GM18867 (cell line): Measurements from ENCODE around the gene CELA2A.
A peak's percentile ranks its signal among the peaks of the same experiment; 100 is the strongest.

ENCODE experiments used
- ATAC-seq: cut with Tn5 transposase; IDR thresholded peaks from one replicate; pipeline ENCODE4 v1.9.1; 2021; ENCODE audit warnings: mild to moderate bottlenecking, moderate library complexity; ENCODE audit not compliant: unreplicated experiment

CELA2A gene

DNA sequence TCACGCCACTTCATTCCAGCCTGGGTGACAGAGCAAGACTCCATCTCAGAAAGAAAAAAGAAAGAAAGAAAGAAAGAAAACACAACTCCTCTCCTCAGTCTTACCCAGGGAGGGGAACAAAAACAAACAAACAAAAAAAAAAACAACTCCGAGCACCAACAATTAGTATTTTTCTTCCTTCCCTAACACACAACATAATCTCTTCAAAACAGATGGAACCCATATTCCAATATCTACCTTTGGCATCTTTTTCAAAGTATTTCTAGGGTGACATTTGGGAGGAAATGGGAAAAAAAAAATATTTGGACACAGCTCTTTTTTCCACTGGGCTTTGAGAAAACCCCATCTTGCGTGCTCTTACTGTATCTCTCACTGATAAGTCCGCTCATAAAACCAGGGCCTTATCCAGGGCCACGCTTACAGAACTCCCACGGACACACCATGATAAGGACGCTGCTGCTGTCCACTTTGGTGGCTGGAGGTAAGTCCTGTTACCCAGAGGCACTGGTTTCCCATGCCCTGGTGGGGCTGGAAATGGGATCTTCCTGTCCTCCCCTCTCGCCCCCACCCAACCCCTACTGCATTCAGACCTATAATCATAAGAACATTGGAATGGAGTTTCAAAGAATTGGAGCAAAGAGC, at the start of gene CELA2A:
TSS of gene CELA2A (plus strand) at position 420 of the 642 bp plus-strand sequence. CDS start at position 442, 22 bp downstream.
- no peak for ATAC-seq

DNA sequence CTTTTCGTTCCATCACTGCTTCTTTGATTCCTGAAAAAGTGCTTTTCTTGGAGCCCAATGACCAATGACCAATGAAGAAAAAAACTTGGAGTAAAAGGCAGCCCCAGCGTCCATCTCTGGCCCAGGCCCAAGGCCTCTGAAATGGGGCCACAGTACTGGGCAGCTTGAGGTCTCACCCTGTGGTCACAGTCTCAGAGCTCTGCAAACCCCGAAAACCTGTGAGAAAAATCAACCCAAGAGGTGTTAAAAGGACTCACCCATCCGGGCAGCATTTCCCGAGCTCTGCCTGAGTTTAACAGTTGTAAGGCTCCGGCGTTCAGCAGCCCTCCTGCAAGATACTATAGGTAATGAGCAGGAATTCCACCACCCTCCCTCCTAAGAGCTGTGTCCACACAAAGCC, 49.0 kb upstream of the CELA2A start:
- no peak for ATAC-seq

DNA sequence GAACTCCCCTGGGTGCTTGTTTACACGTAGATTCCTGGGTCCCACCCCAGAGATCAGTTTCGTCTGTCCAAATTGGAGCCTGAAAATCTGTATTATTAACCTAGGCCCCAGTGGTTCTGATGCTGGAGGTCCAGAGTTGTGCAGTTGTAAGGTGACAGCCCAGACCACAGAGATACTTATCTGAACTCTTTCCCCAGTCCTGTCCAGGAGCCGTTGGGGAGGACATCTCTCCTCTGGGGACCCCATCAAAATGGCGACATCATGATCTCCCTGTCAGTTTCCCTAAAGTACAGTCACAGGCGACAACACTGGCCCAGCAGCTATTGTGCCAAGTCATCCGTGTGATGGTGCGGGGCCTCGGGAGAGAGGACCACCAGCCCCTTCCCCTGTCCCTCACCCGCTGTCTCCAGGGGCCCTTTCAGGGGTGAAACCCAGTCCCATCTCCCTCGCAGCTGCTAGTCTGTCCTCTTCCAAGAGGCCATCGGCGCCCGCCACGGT, 47.6 kb upstream of the CELA2A start:
- no peak for ATAC-seq

DNA sequence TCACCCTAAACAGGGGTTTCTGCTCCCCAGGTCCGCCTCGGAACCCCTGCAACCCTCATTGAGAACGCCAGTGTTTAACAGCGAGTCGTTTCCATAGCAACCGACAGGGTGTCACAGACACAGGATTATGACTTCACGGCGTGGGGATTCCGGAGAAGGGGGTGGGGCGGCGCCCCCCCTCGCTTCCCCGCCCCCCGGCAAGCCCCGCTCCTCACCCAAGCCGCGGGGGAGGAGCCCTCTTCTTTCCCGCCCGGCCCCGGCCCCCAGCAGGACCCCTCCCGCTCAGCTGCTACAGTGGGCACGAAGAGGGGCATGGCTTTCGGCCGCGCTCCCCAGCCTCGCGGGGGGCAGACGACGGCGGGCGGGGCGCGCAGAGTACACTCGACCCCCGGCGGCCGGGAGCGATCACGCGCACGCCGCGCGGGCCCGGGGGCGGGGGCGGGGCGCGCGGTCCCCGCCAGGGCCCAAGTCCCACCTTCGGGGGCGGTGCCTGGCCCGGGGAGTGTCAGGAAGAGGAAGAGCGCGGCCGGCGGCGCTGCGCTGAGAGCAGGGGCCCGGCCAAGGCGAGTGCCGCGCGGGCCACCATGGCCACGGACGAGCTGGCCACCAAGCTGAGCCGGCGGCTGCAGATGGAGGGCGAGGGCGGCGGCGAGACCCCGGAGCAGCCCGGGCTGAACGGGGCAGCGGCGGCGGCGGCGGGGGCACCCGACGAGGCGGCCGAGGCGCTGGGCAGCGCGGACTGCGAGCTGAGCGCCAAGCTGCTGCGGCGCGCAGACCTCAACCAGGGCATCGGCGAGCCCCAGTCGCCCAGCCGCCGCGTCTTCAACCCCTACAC, 46.9 kb upstream of the CELA2A start, which contains the start of gene EFHD2:
TSS of gene EFHD2 (plus strand) at position 501 of the 835 bp plus-strand sequence. CDS start at position 585, 84 bp downstream.
- ATAC-seq, result peak; percentile 79

DNA sequence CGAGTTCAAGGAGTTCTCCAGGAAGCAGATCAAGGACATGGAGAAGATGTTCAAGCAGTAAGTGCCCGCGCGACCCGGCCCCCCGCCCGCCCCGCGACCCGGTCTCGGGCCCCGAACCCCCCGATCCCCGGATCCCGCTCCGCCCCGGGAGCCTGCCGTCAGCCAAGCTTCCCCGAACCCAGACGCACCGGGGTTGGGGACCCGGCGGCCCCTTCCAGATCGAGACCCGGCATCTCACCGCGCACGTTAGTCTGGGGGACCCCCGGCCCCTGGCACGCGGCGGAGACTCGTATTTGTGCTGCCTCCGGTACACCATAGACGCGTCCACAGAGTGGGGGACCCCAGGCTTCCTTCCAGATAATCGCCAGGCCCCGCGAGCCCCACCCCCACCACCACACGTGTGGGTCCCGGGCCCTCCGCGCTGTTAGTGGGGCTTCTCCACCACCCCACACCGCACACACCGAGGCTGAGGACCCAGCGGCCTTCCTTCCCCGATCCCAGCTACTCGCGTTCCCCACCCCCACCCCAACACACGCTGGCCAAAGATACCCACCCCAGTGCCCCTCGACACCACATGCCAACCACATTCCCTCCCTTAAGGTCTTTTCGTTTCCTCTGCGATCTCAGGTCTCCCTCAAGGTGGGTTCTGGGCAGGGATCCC, 46.2 kb upstream of the CELA2A start:
- peak; percentile 3 for ATAC-seq

DNA sequence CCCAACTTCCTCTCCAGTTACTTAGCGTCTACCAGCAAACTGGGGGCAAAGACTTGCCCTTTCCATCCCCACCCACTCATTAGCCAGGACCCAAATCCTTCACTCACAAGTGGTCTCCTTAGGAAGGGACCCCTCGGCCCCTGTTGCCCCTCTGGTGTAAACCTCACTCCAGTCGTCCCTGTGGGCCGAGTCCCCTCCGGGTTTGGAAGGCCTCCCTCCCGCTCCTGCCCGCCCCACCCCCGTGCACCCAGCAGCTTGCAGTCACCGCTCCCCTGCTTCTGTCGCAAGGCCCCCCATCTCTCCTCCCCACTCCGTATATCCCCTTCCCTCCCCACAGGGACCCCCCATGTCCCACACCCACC, 45.7 kb upstream of the CELA2A start:
- no peak for ATAC-seq

DNA sequence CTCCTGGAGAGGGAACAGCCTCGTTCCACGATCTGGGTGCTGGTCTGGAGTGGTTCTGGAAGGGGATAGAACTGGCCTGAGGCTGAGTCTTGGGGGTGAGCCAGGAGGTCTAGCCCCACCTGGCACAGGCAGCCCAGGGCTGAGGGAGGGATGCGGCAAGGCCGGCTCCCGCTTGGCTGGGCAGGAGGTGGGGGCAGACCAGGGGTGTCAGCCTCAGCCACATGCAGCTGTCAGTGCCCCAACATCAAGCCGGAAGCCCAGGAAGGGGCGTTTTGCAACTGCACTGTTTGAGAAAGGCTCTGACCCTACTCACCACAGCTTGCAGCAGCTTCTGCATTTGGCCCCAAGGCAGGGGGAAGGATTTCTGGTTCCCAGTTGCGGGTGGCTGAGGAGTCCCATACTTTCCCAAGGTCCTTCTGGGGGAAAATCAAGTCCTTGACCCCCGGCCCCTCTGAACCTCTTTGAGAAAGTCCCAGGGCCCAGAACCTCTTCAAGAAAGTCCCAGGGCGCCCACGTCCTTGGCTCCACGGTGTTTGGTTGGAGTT, 44.9 kb upstream of the CELA2A start:
- peak; percentile 46 for ATAC-seq

DNA sequence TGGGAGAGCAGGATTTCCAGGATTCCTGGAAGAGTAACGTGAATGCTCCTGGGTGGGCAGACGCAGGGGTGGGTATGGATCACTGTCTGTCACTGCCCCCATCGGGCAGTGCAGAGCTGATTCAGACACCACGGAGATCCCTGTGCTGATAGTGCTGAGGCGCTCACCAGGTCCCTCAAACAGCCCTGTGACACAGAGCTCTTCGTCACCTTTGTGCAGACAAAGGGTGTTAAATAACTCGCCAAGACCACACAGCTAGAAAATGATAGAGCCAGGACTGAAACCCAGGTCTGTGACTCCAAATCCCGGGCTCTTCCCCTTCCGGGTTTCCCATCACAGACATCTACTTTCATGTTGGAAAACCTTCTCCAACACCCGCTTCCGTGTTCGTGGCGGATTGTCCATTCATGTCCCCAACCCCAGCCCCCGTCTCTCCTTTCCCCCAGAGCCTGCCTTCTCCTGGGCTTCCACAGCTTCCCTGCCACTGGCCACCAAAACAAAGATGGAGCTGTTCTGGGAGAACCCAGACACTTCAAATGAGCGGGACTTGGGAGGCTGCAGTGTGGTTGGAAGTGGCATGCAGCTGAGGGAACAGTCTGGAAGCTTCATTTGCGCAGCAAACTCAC, 44.2 kb upstream of the CELA2A start:
- no peak for ATAC-seq

DNA sequence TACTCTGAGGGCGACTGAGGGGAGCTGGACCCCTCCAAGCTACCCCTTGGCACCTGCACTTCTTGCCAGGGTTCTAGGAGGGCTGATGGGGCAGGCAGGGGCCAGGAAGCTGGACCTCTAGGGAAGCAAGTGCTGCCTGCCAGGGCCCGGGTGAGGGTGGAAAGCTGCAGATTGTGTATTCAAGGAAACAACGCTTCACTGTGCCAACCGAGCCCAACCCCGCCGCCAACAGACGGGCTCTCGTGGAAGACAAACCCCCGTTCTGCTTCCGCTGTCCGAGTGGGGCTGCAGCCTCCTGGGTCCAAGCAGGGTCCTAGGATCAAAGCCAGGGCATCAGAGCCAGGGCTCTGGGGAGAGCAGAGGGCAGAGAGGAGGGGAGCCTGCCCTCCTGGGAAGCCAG, 43.7 kb upstream of the CELA2A start:
- ATAC-seq, result no peak

DNA sequence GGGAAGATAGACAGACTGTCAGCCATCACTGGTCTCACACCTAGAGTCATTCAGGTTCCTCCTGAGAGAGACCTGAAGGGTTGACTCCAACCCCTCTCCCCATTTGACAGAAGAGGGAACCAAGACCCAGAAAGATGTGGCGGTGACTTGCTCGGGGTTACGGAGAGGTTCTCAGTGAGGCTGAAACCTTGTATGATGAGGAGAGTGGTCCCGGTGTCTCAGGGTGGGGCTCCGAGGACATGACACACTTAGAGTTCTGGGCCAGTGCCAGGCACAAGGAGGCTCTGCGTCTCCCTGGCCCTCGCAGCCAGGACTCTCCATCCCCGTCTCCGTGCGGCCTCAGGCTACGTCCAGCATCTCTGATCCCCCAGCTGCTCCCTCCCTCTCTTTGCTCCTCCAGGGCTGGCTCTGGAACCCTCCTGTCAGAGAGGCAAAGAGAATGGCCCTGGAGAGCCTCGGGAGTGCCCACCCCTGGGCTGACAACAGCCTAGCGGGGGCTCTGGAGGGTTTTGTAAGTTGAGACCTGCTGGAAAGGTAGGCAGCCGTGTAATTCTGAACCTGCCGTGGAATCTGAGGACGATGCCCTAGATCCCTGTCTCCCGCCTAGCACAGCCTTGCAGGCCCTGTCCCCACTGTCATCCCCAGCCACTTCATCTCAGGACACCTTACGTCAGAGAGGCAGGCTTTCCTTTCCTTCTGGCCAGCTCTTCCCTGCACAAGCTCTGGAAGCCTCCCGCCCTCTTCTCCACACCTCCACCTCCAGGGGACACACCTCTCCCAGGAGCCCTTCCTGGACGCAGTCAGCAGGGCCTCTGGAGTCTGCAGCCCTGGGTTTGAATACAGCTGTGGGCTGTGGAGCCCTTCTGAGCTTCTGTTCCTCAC, 42.7 kb upstream of the CELA2A start:
- no peak for ATAC-seq

DNA sequence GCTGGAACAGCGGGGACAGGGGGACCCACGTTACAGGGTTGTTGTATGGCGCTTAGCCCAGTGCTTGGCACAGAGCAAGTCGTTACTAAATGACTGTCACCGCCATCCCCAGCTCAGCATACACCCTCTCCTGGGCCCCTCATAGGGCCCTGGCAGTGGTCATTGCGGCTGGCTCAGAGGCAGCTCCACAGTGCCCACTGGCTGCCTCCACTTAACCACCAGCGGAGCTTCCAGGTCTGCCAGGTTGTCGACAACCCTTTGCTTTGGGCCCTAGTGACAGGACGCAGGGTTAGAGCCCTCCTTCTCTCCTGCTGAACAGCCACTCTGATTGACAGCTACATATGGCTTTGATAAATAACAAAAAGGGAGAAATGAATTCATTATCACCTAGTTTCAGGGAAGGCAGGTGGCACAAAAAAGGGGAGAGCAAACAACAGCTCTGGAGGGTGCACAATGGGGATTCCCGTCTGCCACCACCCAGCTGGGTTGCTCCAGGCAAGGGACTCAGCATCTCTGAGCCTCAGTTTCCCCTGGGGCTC, 42.0 kb upstream of the CELA2A start:
- no peak for ATAC-seq

DNA sequence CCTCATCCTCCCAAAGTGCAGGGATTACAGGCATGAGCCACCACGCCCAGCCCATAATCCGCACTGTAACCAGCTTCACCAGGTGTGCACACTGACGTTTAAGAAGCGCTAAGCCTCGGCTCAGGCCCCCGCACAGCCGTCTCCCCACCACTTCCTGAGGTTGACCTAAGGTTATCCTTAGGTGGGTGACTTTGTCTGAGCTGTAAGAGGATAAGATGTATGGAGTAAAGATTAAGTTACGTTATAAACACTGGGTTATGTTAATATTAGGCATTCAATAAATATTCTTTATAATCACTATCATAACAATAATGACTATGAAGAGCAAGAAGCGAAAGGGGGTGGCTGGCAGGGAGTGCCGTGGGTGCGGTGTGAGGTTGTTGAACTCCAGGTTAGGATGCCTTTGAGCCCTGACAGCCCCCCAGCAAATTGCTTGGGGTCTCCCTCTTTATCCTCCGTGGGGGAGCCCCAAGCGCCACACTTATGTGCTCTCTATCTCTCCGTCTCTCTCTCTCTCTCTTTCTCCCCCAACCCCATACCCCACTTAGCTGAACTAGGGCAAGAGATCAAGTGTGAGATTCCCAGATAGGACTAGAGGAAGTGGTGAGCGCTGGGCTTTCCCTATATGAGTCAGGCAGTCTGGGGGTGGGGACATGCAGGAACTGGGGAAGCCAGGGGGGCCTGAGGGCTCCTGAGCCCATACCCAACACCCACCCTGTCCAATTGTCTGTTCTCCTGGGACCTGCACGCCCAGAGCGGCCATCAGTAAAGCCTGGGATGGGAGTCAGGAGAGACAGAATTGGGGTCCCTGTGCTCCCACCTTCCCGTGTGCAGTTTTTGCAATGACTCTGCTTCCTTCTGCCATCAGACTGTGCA, 39.2 kb upstream of the CELA2A start:
- ATAC-seq, result no peak

DNA sequence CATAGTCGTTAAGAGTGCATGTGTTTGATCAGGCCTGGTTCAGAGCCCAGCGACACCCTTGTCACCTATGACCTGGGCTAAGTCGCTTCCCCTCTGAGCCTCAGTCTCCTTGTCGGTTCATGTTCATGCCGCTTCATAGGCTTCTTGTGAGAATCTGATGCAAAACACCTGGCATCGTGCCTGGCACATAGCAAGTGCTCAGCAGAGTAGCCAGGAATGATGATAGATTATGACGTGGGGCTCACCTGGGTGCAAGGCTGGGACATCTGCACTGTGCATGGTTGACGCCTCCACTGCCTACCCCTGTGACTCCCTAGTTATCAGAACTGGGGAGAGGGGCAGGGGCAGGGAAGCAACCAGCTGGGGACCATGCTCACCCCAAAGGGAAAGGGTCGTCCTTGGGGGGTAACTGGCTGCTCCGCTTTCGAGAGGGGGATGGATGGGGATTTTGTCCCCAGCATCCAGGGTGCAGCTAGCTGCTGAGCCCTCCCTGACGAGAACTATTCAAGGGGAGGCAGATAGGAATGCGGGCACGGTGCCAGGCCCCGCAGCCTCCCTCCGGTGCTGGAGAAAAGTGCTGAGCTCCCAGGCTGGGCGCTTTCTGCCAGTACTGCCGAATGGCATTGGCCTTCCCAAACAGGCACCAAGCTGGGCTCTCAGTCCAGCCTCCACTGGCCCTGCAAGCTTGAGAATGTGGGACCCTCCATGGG, 37.6 kb upstream of the CELA2A start:
- no peak for ATAC-seq

DNA sequence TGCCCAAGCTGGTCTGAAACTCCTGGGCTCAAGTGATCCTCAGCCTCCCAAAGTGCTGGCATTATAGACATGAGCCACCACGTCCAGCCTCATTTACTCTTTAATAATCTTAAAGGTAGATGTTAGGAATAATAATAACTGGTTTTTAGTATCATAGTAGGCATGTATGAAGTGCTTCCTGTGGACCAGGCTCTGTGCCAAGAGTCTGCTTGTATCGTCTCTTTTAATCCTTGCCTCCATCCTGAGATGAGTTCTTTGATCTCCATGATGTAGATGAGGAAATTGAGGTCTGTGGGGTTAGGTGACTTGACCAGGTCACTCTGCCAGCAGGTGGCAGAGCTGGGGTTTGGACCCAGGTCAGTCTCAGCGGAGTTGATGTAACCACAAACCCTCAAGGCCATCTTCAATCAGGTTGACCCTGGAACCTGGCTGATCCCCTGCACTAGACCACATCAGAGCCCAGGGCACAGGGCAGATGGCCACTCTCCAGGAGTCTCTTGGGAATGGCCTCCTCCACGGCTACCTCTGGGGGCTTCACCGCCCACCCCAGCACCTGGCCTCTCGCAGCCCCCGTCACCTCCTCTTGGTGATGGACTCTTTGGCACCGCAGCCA, 35.6 kb upstream of the CELA2A start:
- ATAC-seq, result no peak

DNA sequence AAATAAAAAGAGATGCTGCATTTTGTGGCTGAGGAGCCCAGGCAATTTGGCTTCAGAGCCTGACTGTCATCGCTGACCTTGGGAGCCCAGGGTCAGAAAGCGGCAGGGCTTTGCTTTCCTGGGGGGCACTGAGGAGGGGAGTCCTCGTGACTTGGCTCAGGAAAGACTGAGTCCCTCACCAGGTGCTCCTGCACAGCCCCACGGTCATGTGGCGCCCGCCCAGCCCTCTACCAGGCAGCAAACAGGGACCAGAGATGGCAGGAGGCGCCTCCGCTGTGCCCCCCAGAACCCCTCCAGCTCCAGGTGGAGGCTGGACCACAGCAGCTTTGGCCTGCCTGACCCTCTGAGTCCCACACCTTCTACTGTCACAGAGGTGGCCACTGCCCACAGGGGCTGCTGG, 33.7 kb upstream of the CELA2A start:
- no peak for ATAC-seq

DNA sequence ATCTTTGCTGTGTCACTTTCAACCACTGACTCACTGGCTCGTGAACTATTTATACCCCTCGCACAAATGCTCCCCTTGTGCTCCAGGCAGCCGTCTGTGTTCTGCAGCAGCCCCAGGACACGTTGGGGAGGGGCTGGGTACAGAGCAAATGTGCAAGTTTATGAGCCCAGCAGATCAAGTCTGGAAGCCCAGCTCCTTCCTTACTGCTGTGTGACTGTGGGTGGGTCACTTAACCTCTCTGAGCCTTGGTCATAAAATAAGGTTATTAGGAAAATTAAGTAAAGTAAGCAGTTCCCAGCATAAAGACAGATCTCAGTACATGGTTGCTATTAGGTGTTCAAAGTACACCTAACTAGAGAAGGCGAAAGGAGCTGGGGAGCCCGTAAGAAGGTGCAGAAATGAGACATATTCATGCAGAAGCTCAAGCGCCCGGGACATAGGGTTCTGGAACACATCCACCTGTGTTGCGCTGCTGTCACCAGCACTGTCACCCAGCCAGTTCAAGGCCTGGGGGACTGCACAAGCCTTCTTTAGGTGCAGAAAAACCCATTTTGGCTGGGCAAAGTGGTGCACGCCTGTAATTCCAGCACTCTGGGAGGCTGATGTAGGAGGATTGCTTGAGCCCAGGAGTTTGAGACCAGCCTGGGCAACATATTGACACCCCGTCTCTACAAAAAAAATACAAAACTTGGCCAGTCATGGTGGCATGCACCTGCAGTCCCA, 33.0 kb upstream of the CELA2A start:
- no peak for ATAC-seq

DNA sequence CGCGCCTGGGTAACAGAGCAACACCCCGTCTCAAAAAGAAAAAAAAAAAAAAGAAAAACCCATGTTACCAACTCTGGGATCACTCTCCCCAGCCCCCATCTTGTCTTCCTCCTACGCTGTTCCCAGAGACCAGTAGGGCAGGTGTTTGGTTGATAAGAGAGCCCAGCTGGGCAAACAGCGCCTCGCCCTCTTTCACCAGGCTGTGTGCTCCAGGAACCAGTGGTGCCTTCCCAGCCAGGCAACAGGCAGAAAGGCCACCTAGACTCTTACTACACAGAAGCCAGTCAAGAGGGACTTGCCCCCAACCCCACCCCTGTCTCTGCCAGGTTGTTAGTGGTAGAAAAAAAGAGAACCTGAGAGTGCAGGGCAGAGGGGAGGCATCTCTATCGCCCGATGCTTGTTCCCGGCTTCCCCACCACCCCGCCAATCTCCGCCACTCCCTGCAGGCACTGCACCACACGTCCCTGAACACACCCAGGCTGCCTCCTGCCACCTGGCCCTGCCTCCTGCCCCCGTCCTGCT, 32.3 kb upstream of the CELA2A start:
- ATAC-seq, result no peak
